HG03354 (cell line): Measurements from ENCODE around the gene PTGDS.

Experiments
- ATAC-seq: cut with Tn5 transposase; IDR thresholded peaks from one replicate; pipeline ENCODE4 v1.9.1; 2021; ENCODE audit warnings: mild to moderate bottlenecking; ENCODE audit not compliant: unreplicated experiment, poor library complexity, severe bottlenecking

PTGDS gene

GRCh38 chr9:136977223-136977622 lies at the start of gene PTGDS:
PTGDS (plus strand) TSS chr9:136977504; CDS start chr9:136977579, 75 bp downstream.
- ATAC-seq = no peak

GRCh38 chr9:136928591-136928990 lies 48.7 kb upstream of the PTGDS start:
- ATAC-seq = no peak

GRCh38 chr9:136930014-136930413 lies 47.3 kb upstream of the PTGDS start:
- no peak for ATAC-seq

GRCh38 chr9:136931611-136932130 lies 45.6 kb upstream of the PTGDS start:
- ATAC-seq = no peak

- no peak for ATAC-seq
These were observed 43.0 kb upstream of the PTGDS start for GRCh38 chr9:136934277-136934676.

GRCh38 chr9:136935651-136936050 lies 41.7 kb upstream of the PTGDS start:
- no peak for ATAC-seq

GRCh38 chr9:136936645-136937170 lies 40.6 kb upstream of the PTGDS start:
- no peak for ATAC-seq

- no peak for ATAC-seq
These were observed 39.9 kb upstream of the PTGDS start for GRCh38 chr9:136937186-136938001.

- ATAC-seq = no peak
These were observed 37.8 kb upstream of the PTGDS start for GRCh38 chr9:136939431-136939995.

GRCh38 chr9:136939996-136940525 lies 37.2 kb upstream of the PTGDS start:
- no peak for ATAC-seq

- no peak for ATAC-seq
These were observed 36.6 kb upstream of the PTGDS start for GRCh38 chr9:136940526-136941230.

GRCh38 chr9:136941231-136942111 lies 35.8 kb upstream of the PTGDS start:
- ATAC-seq = no peak

- no peak for ATAC-seq
These were observed 35.0 kb upstream of the PTGDS start for GRCh38 chr9:136942112-136942880.

- ATAC-seq = no peak
These were observed 34.4 kb upstream of the PTGDS start for GRCh38 chr9:136942881-136943230.

- peak; percentile 22 for ATAC-seq
These were observed 33.8 kb upstream of the PTGDS start for GRCh38 chr9:136943291-136944211.

GRCh38 chr9:136944212-136944518 lies 33.1 kb upstream of the PTGDS start:
- ATAC-seq = no peak

- ATAC-seq = peak; percentile 83
These were observed 32.6 kb upstream of the PTGDS start, which contains the start of the genes C8G and FBXW5 for GRCh38 chr9:136944519-136945332. C8G (plus strand) TSS chr9:136945243; CDS start chr9:136945321, 78 bp downstream. FBXW5 (minus strand) TSS chr9:136944738; CDS start chr9:136944083, 655 bp downstream.
